Inflammatory macrophage treated with lipopolysaccharide for 1 hour (primary cell): ENCODE measurements around the gene ANKRD26.
"Not testable (repeated sequence)": the region's sequence is repeated elsewhere in the genome, so short reads cannot be mapped to it uniquely, and the experiment has no call there.

Source experiments
- DNase-seq, 2 donors: peaks; one replicate each; pipeline ENCODE4 v3.0.0-alpha.2; 2020 to 2022

The ANKRD26 gene

DNA sequence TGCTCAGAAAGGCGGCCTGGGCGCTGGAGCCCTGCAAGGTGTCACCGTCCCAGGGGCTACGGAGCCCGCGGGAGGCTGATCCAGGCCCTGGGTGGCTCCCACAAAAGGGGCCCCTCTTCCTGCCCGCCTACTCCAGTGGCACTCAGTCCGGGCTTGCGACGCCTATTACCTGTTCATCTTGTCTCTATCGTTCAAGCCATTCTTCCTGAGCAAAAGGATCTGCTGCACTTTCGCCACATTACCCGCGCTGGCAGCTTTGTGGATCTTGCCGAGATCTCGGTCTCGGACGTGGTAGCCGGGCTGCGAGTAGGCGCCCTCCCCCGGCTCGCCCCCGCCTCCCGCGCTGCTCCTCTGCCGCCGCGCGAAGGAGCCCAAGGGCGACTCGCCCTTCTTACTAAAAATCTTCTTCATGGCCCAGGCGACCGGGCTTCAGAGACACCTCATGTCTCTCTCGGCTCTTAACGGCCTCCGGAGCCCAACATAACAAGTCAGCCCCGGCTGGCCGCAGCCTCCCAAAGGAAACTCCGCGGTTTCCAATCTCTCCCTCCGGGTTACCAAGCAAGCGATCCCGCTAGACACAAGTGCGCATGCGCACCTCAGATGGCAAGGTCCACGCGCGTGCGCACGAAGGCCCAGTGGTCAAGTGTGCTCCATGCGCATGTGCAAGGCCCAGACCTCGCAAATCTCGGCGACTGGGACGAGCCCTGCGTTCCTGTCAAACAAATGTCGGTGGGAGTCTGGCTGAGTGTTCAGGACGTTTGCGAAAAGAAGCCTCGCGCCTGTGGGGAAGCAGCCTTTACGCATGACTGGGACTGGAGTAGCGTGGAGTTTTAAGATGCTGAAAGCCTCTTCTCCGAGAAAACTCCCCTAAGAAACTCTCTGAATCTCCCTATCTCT is at the start of gene ANKRD26:
Gene ANKRD26 (minus strand): TSS at position 579 of the 897 bp plus-strand sequence. CDS start 168 bp downstream, at position 411.
- DNase-seq, result peak; percentile 99 to 100

DNA sequence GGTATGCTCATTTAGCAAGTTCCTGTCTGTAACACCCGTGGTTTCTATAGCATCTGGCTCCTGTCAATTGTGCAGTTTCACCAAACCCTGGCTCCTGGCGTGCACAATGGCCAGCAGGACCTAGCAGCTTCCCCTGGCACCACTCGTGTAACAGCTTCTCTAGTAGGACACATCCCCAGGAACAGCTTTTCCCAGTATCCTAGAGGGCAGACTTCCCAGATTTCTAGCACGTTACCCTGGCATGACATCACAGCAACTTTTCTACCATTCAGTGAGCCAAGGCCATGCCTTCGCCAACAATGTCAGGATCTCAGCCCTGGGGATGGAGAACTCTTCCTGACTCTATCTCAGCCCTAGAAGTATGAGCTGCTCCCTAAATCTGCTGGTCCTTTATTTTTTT is 47.4 kb upstream of the ANKRD26 start:
- DNase-seq, result no peak

- DNase-seq, result no peak
Observed at GRCh38 chr10:27145937-27146336, 45.6 kb upstream of the ANKRD26 start.

DNA sequence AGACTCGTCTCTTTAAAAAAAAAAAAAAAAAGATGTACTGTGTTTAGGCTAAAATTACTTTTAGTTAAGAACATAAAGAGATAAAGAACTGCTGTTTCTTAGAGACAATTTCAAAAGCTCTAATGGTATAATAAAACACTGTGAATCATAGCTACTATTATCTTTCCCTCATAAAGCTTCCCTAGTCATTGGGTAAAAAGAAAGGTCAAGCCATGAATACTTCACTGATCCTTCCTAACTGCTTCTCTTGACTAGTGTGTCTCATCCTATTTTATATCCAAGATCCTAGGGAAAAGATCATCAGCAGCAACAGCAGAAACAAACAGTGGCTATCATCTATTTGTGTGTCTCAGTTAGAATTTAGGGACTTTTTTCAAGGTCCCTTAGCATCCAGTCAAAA is 43.4 kb upstream of the ANKRD26 start:
- no peak for DNase-seq

DNA sequence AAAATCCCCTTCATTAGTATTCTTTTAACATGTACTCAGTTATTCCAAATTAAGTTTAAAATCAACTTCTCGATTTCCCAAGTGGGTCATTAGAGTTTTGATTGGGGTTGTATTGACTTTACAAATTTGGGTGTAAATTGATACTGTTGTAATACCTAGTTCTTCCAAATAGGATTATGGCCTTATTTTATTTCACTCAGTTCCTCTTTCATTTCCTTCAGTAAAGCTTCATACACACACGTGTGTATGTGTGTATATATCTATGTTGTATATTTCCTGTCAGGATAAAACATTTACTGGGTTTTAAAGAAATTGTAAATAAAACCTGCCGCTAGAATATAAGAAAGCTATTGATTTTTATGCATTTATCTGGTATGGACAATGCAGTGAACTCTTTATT is 38.0 kb upstream of the ANKRD26 start:
- DNase-seq, result no peak

DNA sequence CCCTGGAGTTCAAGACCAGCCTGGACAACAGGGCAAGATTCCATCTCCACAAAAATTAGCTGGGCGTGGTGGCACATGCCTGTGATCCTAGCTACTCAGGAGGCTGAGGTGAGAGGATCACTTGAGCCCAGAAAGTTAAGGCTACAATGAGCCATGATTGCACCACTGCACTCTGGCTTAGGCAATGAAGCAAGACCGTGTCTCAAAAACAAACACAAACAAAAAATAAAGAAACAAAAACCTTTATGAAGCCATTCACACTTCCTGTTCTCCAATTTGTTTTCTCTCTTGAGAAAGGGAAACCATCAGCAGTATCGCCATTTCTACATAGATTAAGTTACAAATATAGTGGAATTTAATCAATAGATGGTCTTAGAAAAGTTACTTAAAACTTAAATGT is 34.1 kb upstream of the ANKRD26 start:
- DNase-seq, result peak; percentile 15 to 51

DNA sequence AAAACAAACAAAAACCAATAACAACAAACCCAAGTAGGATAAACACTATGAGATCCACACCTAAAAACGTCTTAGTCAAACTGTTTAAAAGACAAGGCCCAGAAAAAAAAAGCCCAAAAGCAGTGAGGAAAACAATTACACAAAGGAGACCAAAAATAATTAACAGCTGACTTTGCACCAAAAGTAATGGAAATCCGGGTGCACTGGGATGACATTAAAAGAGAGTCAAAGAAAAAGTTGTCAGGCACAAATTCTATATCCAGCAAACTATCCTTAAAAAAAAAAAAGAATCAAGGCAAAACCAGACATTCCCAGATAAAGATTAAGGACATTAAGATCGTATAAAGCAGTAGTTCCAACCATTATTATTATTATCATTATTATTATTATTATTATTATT is 7.9 kb upstream of the ANKRD26 start:
- no peak for DNase-seq

DNA sequence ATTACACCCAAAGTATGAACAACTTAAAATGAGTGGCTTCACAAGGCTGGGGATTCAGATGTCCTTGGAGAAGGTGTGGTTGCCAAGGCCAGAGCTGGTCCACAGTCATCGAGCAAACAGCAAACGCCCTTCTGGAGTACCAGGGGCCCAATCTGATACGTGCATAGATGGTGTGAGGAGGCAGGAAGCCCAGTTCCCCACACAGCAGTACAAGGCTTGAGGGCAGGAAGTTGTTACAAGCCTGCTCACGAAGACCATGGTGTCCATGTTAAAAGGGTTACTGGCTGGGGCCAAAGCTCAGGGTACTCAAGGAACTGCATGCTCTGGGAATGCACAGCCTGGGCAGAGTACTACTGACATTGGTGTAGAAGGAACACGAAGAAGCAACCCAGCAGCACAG is 4.6 kb upstream of the ANKRD26 start:
- no peak for DNase-seq

GRCh38 chr10:27100813-27101347 is 586 bp upstream of the ANKRD26 start:
- DNase-seq, result no peak

- no peak for DNase-seq
Observed at GRCh38 chr10:27099448-27099847, 846 bp downstream of the ANKRD26 start.

DNA sequence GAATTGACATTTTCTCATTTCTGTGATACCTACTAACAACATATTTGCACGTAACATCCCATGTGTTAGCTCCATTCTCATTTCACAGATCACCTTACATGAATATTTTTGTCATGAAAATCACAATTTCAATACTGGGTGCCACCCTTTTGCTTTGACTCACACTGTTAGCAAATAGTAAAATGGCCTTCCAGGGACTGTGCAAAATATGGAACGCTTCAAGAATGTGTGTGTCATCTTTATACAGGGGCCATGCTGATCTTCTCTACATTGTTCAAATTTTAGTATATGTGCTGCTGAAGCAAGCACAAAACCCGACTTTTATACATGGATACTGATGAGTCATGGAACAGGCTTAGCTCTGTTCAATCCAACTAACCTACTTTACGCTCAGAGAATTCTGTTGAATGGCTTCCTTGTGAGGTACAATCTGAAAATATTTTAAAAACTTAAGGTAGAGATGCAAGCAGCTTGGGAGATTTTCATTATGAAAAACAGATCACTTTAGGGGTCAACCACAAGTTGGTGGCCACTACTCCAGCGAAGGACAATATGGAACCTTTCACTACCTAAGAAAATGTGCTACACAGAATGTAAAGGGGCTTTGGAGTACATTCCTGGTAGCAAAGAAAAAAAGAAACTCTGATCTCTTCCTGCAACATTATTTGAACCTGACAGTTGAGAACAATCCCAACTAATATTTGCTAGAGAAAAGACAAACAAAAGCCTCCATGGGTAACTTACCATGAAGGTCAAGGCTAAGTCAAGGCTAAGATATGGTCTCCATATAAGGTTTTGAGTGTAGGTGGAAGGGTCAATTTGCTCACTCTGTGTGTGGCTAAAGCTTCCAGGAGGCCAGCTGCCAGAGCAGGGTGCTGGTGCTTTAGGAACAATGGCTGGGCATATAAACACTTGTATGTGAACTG is 11.9 kb downstream of the ANKRD26 start:
- no peak for DNase-seq

- DNase-seq, result no peak
Observed at GRCh38 chr10:27072436-27073114, 27.7 kb downstream of the ANKRD26 start.

GRCh38 chr10:27068217-27068891 is 31.9 kb downstream of the ANKRD26 start:
- peak in 1 of 2 donors; percentile 2 for DNase-seq

DNA sequence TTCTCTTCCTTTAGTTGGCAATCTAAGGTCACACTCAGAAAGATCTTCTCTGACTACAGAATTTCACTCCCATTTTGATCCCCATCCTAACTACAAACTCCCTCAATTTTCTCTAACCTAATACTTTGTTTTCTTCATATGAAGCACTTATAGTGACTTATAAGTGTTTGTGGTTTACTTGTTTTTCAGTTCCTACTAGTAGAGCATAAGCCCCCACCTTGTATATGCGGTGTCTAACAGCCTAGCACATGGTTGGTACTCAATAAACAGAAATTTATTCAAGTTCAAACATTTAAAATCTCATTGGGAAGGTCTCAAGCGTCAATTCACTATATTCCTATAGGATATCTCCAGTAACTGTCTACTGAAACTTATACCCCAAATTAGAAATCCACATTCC is 35.2 kb downstream of the ANKRD26 start:
- DNase-seq, result no peak

GRCh38 chr10:27052656-27053055 is 47.6 kb downstream of the ANKRD26 start:
- DNase-seq, result peak in 1 of 2 donors; percentile 7

DNA sequence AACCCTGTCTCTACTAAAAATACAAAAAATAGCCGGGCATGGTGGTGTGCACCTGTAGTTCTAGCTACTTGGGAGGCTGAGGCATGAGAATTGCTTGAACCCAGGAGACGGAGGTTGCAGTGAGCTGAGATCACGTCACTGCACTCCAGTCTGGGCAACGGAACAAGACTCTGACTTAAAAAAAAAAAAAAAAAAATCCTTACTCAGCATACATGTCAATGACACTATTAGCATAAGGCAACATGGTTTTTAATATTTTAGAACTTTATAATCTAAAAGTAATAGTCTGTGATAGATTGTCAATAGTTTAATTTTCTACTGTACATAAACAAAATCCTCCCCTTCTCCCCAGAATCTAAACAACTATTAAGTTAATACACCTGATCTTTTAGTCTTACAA is 55.0 kb downstream of the ANKRD26 start:
- DNase-seq, result not testable (repeated sequence)

GRCh38 chr10:27041196-27041595 is 59.1 kb downstream of the ANKRD26 start:
- no peak for DNase-seq

GRCh38 chr10:27038168-27038567 is 62.1 kb downstream of the ANKRD26 start:
- no peak for DNase-seq

DNA sequence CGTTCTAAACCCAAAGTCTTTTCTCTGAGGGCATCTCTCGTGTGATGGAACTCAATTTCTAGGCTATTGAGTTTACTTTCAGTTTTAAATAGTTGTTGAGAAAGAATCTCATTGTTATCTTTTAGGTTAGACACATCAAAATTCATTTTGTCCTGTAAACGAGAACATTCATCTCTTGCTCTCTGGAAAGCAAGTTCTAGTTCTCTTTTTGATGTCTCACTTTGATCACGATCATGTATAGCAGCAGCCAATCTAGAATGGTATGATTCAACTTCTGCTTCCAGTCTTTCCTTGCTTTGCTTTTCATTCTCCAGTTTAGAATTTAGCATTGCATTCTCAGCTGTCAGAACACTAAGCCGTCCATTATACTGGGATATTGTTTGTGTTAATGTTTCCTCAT is 65.1 kb downstream of the ANKRD26 start:
- no peak for DNase-seq

DNA sequence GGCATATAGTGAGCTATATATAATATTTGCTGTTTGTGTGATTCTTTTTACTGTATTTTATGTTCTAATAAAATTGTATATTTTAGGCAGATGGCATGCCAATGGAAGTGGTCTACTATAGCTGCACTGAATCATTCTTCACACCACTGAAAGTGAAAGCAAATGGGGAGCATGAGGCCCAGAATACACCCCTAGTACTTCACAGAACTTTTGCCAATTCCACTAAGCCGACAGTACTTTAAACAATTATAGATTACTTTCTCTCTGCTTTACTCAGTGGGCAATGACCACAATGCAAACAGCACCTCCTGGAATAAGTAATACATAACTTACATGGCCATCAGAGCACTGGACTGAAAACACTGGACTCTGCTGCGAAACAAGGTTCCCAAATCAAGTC is 70.2 kb downstream of the ANKRD26 start:
- DNase-seq, result no peak

DNA sequence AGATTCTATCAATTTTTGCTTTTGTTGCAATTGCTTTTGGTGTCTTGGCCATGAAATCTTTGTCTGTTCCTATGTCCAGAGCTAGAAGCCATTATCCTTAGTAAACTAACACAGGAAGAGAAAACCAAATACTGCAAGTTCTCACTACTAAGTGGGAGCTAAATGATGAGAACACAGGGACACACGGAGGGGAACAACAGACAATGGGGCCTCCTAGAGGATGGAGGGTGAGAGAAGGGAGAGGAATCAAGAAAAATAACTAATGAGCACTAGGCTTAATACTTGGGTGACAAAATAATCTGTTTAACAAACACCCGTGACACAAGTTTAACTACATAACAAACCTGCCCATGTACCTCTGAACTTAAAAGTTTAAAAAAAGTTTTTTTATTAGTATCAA is 78.2 kb downstream of the ANKRD26 start:
- no peak for DNase-seq

DNA sequence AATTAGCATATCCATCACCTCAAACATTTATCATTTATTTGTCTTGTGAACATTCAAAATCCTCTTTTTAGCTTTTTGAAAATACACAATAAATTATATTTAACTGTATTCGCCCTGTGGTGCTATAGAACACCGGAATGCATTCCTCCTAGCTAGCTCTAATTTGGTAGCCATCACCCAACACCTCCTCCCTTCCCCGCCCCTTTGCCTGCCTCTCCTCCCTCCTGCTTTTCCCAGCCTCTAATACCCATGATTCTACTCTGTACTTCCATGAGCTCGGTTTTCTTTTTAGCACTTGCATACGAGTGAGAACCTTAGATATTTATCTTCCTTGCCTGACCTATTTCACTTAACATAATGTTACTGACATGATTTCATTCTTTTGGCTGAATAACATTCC is 80.1 kb downstream of the ANKRD26 start:
- no peak for DNase-seq
